Endothelial cell of umbilical vein (primary cell): ENCODE results near the gene RBM20. TPM values are rescaled to one million over a fixed set of nuclear protein-coding genes. Genes with fewer than 3 reads are reported as not detected.

ENCODE experiments used
- BruUV-seq: library from RNA; stranded (reverse); fragments of 400-500 nt; replicated peaks from 2 replicates; lab custom pipeline; 2021; lab: Mats Ljungman, UMichigan
- CTCF ChIA-PET: fragments of 300-600, 350-600 bp; sonication (Branson Sonifier 250); formaldehyde crosslinking; loops from one replicate; lab custom pipeline; 2021; ENCODE audit warnings: antibody characterized with exemption, inconsistent platforms; lab: Charles Lee
- POLR2A ChIA-PET: fragments of 300-600, 350-600 bp; sonication (Branson Sonifier 250); formaldehyde crosslinking; loops from one replicate; lab custom pipeline; 2021; ENCODE audit warnings: antibody characterized with exemption, inconsistent platforms; lab: Charles Lee
- DNase-seq: peaks from one replicate; pipeline ENCODE4 v3.0.0-alpha.2; 2011; ENCODE audit warnings: low read depth, low spot score
- FAIRE-seq: peaks from 2 replicates; lab custom pipeline; 2011; peaks lifted over from hg19 to GRCh38; lab: Jason Lieb, UNC
- H2AFZ ChIP-seq: 2 replicates; pipeline ENCODE4 v1.6.0; 2012; ENCODE audit warnings: low read depth, low read length, control low read depth, inconsistent platforms
- H3K27ac ChIP-seq: 2 replicates; pipeline ENCODE4 v1.5.1; 2011; ENCODE audit warnings: low read depth, mild to moderate bottlenecking, control low read depth, low read length, moderate library complexity; ENCODE audit not compliant: insufficient read depth
- H3K27me3 ChIP-seq, 2 experiments: 2 replicates each; pipeline versions ENCODE4 v1.6.0 to v1.6.1; 2011; ENCODE audit warnings: low read length in 2 of 2, mixed read lengths in 1 of 2; ENCODE audit not compliant: control insufficient read depth in 2 of 2, insufficient read depth in 2 of 2
- H3K36me3 ChIP-seq, 2 experiments: 2 replicates in 1 of 2; 3 replicates in 1 of 2; pipeline ENCODE4 v1.5.1; 2011; ENCODE audit warnings: low read length in 2 of 2, mild to moderate bottlenecking in 1 of 2, moderate library complexity in 1 of 2; ENCODE audit not compliant: control insufficient read depth in 2 of 2, insufficient read depth in 2 of 2; ENCODE audit errors: extremely low read depth in 1 of 2
- H3K4me1 ChIP-seq: 3 replicates; pipeline ENCODE4 v1.5.1; 2011; ENCODE audit warnings: mild to moderate bottlenecking, low read length; ENCODE audit not compliant: control insufficient read depth, insufficient read depth; ENCODE audit errors: extremely low read depth
- H3K4me2 ChIP-seq: 2 replicates; pipeline ENCODE4 v1.6.1; 2011; ENCODE audit warnings: low read length, control low read depth, mixed read lengths; ENCODE audit not compliant: insufficient read depth
- H3K4me3 ChIP-seq, 3 experiments: fragments of 200-600 bp in 1 of 3; sonication (generic), shearing (Covaris generic) in 1 of 3; replicated peaks in 1 of 3; 2 replicates each; pipeline ENCODE4 v1.5.1; 2011 to 2016; ENCODE audit warnings: control low read depth in 3 of 3, low read length in 3 of 3, mild to moderate bottlenecking in 2 of 3, inconsistent platforms in 1 of 3, low read depth in 1 of 3, moderate library complexity in 1 of 3; ENCODE audit not compliant: insufficient read depth in 1 of 3
- H3K79me2 ChIP-seq: 2 replicates; pipeline ENCODE4 v1.6.0; 2012; ENCODE audit warnings: low read length, inconsistent platforms; ENCODE audit not compliant: control insufficient read depth, insufficient read depth
- H3K9ac ChIP-seq: replicated peaks from 2 replicates; pipeline ENCODE3; 2011; ENCODE audit warnings: low read length, control low read depth; ENCODE audit not compliant: insufficient read depth; ENCODE audit errors: extremely low read depth
- H3K9me1 ChIP-seq: replicated peaks from 3 replicates; pipeline ENCODE4 v1.6.0; 2011; ENCODE audit warnings: mild to moderate bottlenecking, low read length; ENCODE audit not compliant: control insufficient read depth, insufficient read depth; ENCODE audit errors: extremely low read depth
- H3K9me3 ChIP-seq: replicated peaks from 2 replicates; pipeline ENCODE4 v1.5.1; 2012; ENCODE audit warnings: low read length, inconsistent platforms; ENCODE audit not compliant: control insufficient read depth, insufficient read depth
- H4K20me1 ChIP-seq: replicated peaks from 2 replicates; pipeline ENCODE3; 2011; ENCODE audit warnings: mild to moderate bottlenecking, low read length; ENCODE audit not compliant: control insufficient read depth, insufficient read depth; ENCODE audit errors: extremely low read depth
- FOS ChIP-seq: IDR thresholded peaks from 2 replicates; pipeline ENCODE4 v1.6.1; 2011; ENCODE audit warnings: mild to moderate bottlenecking, low read length, moderate library complexity, borderline replicate concordance; ENCODE audit not compliant: insufficient read depth
- JUN ChIP-seq: IDR thresholded peaks from 2 replicates; pipeline ENCODE4 v1.6.1; 2011; ENCODE audit warnings: borderline replicate concordance, low read depth; ENCODE audit not compliant: insufficient read length, insufficient read depth
- MAX ChIP-seq: IDR thresholded peaks from 2 replicates; pipeline ENCODE4 v1.6.1; 2011; ENCODE audit not compliant: insufficient read depth, insufficient read length
- dilution Hi-C: fragments of 300-500 bp; cut with MboI; formaldehyde crosslinking; loops from one replicate; pipeline ENCODE4 v1.15.0; 2019; ENCODE audit warnings: low sequenced_read_pairs; ENCODE audit not compliant: extremely low pct_ligation_motif_present
- intact Hi-C: fragments of 100-400 bp; cut with micrococcal nuclease; formaldehyde crosslinking; loops from one replicate; pipeline ENCODE4 v1.10.0; 2022
- polyA plus RNA-seq, 4 experiments: library from polyadenylated mRNA; depleted of rRNA in 3 of 4; stranded (reverse) in 3 of 4; unstranded in 1 of 4; fragments of >200 nt; gene quantifications; 2 replicates each; pipeline versions ENCODE4 v1.2.1 to v1.2.3, GENCODE V29; 2011 to 2012; ENCODE audit warnings: missing spikeins in 1 of 4
- total RNA-seq: library from RNA; stranded (reverse); gene quantifications from 2 replicates; pipeline ENCODE4 v1.2.3, GENCODE V29; 2021

The RBM20 gene
- total and polyA plus RNA-seq, 2 donors (not counting 3 experiments of a cell fraction or from before 2014, with no cell fraction given) = 0.04 TPM; not detected in 1

DNA sequence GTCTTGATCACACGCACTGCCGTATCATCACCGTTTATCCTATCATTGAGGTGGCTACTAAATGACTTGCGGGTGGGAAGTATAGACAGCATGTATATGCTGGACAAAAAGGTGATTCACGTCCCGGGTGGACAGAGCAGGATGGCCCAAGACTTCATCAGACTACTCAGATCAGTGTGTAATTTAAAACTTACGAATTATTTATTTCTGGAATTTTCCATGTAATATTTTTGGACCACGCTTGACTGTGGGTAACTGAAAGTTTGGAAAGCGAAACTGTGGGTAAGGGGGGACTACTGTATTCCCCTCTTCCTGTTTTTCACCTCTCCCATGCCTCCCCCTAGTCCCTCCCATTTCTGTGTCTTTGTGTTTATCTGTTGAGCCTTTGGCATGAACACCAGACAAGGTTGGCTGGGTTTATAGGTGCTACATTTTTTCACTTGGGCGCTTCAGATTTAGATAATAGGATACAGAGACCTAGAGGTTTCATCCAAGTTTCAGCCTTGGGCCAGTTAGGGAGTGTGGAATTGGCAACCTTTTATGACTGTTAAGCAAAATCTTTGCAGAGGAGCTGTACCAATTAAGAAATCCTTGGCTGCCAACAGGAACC is 55.8 kb downstream of the RBM20 start:
- FAIRE-seq (no peak), DNase-seq (no peak)
- POLR2A ChIA-PET = no interaction called here

DNA sequence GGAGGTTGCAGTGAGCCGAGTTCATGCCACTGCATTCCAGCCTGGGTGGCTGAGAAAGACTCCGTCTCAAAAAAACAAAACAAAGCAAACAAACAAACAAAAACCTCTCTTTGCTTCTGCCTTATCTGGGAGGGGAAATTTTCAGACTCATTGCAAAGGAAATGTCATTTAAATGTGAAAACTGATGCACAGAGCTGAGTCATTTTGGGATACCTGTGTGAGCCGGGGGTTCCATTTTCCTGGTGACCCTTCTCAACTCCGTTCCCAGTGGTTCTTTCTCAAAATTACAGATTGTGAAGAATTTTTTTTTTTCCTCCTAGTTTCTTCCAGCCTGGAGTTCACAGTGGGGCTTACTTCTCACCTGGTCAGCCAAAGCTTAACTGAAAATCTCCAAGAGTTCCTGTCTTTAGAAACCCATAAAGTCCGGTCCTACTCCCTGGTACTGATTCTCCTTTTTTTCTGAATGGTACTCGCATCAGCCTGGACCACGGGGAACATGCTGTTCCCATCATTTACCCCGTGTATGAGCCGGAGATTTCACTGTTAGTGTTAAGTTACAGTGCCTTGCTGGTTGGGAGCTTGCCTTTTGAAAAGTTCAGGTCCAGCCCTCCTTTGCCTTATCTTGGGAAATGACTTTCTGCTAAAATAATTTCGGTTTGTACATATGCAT is 56.9 kb downstream of the RBM20 start:
- no peak for DNase-seq
- H3K4me3 ChIP-seq = no peak overlapping the region
- intact Hi-C loops (no loop called here), dilution Hi-C loops (no loop called here)
- no peak for TF ChIP-seq FOS
- H3K9me1 ChIP-seq = no peaks in the 10 kb centered on the region
- ChIA-PET CTCF (no interaction called here), POLR2A (no interaction called here)
- H3K27ac ChIP-seq = no peak overlapping the region
- H3K4me1 ChIP-seq = no peaks in the 10 kb centered on the region
- H3K79me2 ChIP-seq = no peaks in the 10 kb centered on the region
- H2AFZ ChIP-seq = no peak overlapping the region
- FAIRE-seq = no peak
- H3K27me3 ChIP-seq = no peaks in the 10 kb centered on the region
- no peaks in the 10 kb centered on the region for H3K9me3 ChIP-seq
- H3K9ac ChIP-seq = no peak overlapping the region
- H3K4me2 ChIP-seq = no peak overlapping the region
- no peaks in the 10 kb centered on the region for H4K20me1 ChIP-seq
- no peaks in the 10 kb centered on the region for H3K36me3 ChIP-seq
- BruUV-seq = no TSS peak

More for the DNA sequence above, 55.8 kb downstream of the RBM20 start:
- no peak overlapping the region for H3K4me2 ChIP-seq
- dilution Hi-C loops (no loop called here), intact Hi-C loops (no loop called here)
- H3K79me2 ChIP-seq = no peaks in the 10 kb centered on the region
- H3K4me1 ChIP-seq = no peaks in the 10 kb centered on the region
- H3K27ac ChIP-seq = no peak overlapping the region
- H3K9ac ChIP-seq = no peak overlapping the region
- no peak for TF ChIP-seq JUN
- TF ChIP-seq MAX = no peak
- no peaks in the 10 kb centered on the region for H4K20me1 ChIP-seq
- H3K4me3 ChIP-seq = no peak overlapping the region
- CTCF ChIA-PET = no interaction called here
- no peak overlapping the region for H2AFZ ChIP-seq
- BruUV-seq = no TSS peak
- H3K9me1 ChIP-seq = no peaks in the 10 kb centered on the region
- no peaks in the 10 kb centered on the region for H3K9me3 ChIP-seq
- H3K36me3 ChIP-seq = no peaks in the 10 kb centered on the region
- H3K27me3 ChIP-seq = no peaks in the 10 kb centered on the region
